HCT116 (cell line): ENCODE measurements around the gene GALNT2.

Experiments used
- ATF3 ChIP-seq: IDR thresholded peaks from 2 replicates; pipeline ENCODE4 v1.6.1; 2012
- CTCF ChIP-seq, 3 experiments: fragments of 200-600 bp in 1 of 3; sonication (generic) in 1 of 3; IDR thresholded peaks in 2 of 3; conservative IDR thresholded peaks in 1 of 3; 2 replicates each; pipeline ENCODE4 v1.5.1; 2012 to 2017; ENCODE audit warnings: low read depth in 2 of 3, low read length in 2 of 3, antibody characterized with exemption in 1 of 3, borderline replicate concordance in 1 of 3, control low read depth in 1 of 3, mild to moderate bottlenecking in 1 of 3, mixed read lengths in 1 of 3, mixed run types in 1 of 3, moderate library complexity in 1 of 3; ENCODE audit not compliant: insufficient read depth in 1 of 3
- EGR1 ChIP-seq: IDR thresholded peaks from 2 replicates; pipeline ENCODE4 v1.6.1; 2012; ENCODE audit warnings: low read depth
- POLR2A ChIP-seq: IDR thresholded peaks from 2 replicates; pipeline ENCODE4 v1.7.0; 2011; ENCODE audit warnings: borderline replicate concordance; ENCODE audit not compliant: insufficient read depth, insufficient read length; ENCODE audit errors: extremely low read depth
- YY1 ChIP-seq: IDR thresholded peaks from 2 replicates; pipeline ENCODE4 v1.6.1; 2011; ENCODE audit warnings: low read length, low read depth, moderate library complexity, mild to moderate bottlenecking; ENCODE audit not compliant: insufficient replicate concordance; ENCODE audit errors: extremely low read depth

GRCh38 chr1:230312676-230313075 is 245.6 kb downstream of the GALNT2 start:
- TF ChIP-seq EGR1 (no peak), ATF3 (no peak), YY1 (no peak), CTCF (IDR thresholded peaks at IDR 0.05 in 2 of 3, conservative IDR thresholded peaks at IDR 0.05 in 1 of 3; ENCODE audit: borderline replicate concordance in 1 of 3, insufficient read depth in 1 of 3, low read depth in 2 of 3, low read length in 2 of 3) (no peak), POLR2A (no peak)
